ENCODE data around the gene FILIP1L. TPM values are rescaled to one million over a fixed set of nuclear protein-coding genes. Genes with fewer than 3 reads are reported as not detected.

FILIP1L gene
- total RNA-seq, 1 donor from 2014 or later = 1.1 TPM

GRCh38 chr3:100088735-100089368 lies 25.4 kb downstream of the FILIP1L start:
- H3K4me3 ChIP-seq (ENCODE audit: low read depth, low read length) = no peak overlapping the region
- TF ChIP-seq CTCF (IDR thresholded peaks at IDR 0.05; ENCODE audit: insufficient read depth, low read length, severe bottlenecking) = no peak
- no peaks in the 10 kb centered on the region for H3K36me3 ChIP-seq (ENCODE audit: control insufficient read depth, insufficient read depth, low read length)
- H3K27me3 ChIP-seq (ENCODE audit: control insufficient read depth, insufficient read depth, low read length) = no peaks in the 10 kb centered on the region
- DNase-seq (ENCODE audit: low read depth) (peak; percentile 7), FAIRE-seq (no peak)

- FAIRE-seq = no peak
- H3K27me3 ChIP-seq (ENCODE audit: control insufficient read depth, insufficient read depth, low read length) = no peaks in the 10 kb centered on the region
- no peaks in the 10 kb centered on the region for H3K36me3 ChIP-seq (ENCODE audit: control insufficient read depth, insufficient read depth, low read length)
- TF ChIP-seq CTCF (IDR thresholded peaks at IDR 0.05; ENCODE audit: insufficient read depth, low read length, severe bottlenecking) = no peak
- no peak for DNase-seq (ENCODE audit: low read depth)
- no peak overlapping the region for H3K4me3 ChIP-seq (ENCODE audit: low read depth, low read length)
Observed at GRCh38 chr3:100087198-100087597, 27.1 kb downstream of the FILIP1L start.

GRCh38 chr3:100086401-100086800 lies 27.9 kb downstream of the FILIP1L start:
- Histone ChIP-seq H3K27me3 (ENCODE audit: control insufficient read depth, insufficient read depth, low read length) (no peaks in the 10 kb centered on the region), H3K4me3 (ENCODE audit: low read depth, low read length) (no peak overlapping the region), H3K36me3 (ENCODE audit: control insufficient read depth, insufficient read depth, low read length) (no peaks in the 10 kb centered on the region)
- DNase-seq (ENCODE audit: low read depth) (no peak), FAIRE-seq (no peak)
- no peak for TF ChIP-seq CTCF (IDR thresholded peaks at IDR 0.05; ENCODE audit: insufficient read depth, low read length, severe bottlenecking)

GRCh38 chr3:100084100-100084806 lies 30.0 kb downstream of the FILIP1L start:
- no peak for TF ChIP-seq CTCF (IDR thresholded peaks at IDR 0.05; ENCODE audit: insufficient read depth, low read length, severe bottlenecking)
- no peaks in the 10 kb centered on the region for H3K36me3 ChIP-seq (ENCODE audit: control insufficient read depth, insufficient read depth, low read length)
- FAIRE-seq = no peak
- H3K4me3 ChIP-seq (ENCODE audit: low read depth, low read length) = no peak overlapping the region
- no peaks in the 10 kb centered on the region for H3K27me3 ChIP-seq (ENCODE audit: control insufficient read depth, insufficient read depth, low read length)
- DNase-seq (ENCODE audit: low read depth) = no peak

- no peaks in the 10 kb centered on the region for H3K36me3 ChIP-seq (ENCODE audit: control insufficient read depth, insufficient read depth, low read length)
- H3K4me3 ChIP-seq (ENCODE audit: low read depth, low read length) = no peak overlapping the region
- H3K27me3 ChIP-seq (ENCODE audit: control insufficient read depth, insufficient read depth, low read length) = no peaks in the 10 kb centered on the region
- DNase-seq (ENCODE audit: low read depth) = no peak
- FAIRE-seq = no peak
- TF ChIP-seq CTCF (IDR thresholded peaks at IDR 0.05; ENCODE audit: insufficient read depth, low read length, severe bottlenecking) = no peak
Observed at GRCh38 chr3:100083209-100083608, 31.1 kb downstream of the FILIP1L start.
